Left kidney (tissue), 2 donors: ENCODE results near the gene GPC5. TPM values are rescaled to one million over a fixed set of nuclear protein-coding genes. Genes with fewer than 3 reads are reported as not detected.

Source experiments
- DNase-seq: peaks from one replicate; pipeline ENCODE4 v3.0.0-alpha.2; 2013
- polyA plus RNA-seq: library from polyadenylated mRNA; unstranded; fragments of 120-200 nt; gene quantifications from one replicate; pipeline ENCODE4 v1.2.1, GENCODE V29; 2013; ENCODE audit not compliant: insufficient read length

GPC5 gene
- polyA plus RNA-seq, 1 donor: 5.1 TPM

DNA sequence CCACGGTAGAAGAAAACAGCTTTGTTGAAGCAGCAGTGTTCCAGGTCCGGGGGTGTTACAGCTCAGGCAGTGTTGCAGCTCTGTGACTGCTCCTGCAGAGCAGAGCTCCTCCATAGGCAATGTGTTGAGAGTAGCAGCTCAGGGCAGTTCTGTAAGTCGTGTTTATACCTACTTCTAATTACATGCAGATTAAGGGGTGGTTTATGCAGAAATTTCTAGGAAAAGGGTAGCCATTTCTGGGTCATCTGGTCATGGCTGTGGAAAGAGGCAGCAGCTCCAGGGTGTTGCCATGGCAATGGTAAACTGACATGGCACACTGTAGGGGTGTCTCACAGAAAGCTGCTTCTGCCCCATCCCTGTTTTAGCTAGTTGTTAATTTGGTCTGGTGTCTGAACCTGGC, 316.4 kb downstream of the GPC5 start:
- no peak for DNase-seq

DNA sequence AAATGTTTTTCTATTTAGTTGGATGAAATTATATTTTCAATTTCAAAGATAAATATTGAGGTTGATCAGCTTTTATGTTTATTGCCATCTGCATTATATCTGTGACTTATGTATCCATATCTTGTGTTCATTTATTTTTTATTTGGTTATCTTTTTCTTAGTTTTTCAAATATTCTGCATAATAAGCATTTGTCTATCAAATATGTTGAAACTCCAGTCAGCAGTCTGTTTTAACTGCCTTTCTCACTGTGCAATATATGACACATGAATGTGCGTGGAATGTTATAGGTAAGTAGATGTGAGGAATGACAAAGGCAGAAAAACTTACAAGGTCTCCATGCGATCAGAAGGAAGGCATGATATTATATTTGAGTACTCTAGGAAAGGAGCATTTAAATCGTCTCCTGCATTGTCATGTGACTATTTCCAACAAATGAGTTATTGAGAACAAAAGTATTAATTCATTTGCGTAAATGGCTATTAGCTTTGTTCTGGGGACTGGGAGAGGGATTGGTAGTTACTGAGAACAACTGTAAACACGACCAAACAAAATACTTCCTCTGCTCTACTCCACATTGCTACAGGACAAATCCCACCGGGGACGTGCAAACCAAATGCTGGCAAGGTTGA, 318.1 kb downstream of the GPC5 start:
- no peak for DNase-seq

DNA sequence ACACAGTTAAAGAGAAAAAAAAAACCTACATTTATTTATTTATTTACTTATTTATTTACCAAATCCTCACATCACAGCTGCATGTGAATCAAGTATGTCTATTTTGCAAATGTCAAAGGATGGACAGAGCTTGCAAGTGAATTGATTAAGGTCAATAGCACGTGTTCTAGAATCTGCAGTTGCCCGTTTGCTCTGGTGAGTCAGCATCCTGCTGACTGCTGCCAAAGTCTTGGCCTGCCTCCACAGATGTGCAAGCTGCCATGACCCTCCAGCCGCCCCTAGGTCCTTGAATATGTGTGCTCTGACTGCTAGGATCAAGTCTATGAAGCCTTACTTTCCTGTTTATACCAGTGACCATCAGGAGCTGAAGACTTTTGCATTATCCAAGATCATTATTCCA, 320.6 kb downstream of the GPC5 start:
- no peak for DNase-seq

DNA sequence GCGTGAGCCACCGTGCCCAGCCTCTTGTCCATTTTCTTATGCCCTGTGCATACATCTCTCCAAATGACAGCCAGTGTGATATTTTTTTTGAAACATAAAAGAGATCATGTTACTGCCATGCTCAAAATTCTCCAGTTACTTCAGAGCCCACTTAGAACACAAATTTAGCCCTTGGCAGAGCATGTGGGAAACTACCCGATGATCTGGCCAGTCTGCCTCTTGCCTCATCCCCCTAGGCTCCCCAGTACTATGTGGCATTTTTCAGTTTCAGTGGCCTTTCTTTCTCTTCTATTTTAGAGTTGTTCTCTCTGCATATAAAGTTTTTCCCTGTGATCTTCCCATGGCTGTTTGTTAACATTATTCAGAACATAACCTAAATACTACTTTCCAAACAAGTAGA, 323.0 kb downstream of the GPC5 start:
- no peak for DNase-seq

DNA sequence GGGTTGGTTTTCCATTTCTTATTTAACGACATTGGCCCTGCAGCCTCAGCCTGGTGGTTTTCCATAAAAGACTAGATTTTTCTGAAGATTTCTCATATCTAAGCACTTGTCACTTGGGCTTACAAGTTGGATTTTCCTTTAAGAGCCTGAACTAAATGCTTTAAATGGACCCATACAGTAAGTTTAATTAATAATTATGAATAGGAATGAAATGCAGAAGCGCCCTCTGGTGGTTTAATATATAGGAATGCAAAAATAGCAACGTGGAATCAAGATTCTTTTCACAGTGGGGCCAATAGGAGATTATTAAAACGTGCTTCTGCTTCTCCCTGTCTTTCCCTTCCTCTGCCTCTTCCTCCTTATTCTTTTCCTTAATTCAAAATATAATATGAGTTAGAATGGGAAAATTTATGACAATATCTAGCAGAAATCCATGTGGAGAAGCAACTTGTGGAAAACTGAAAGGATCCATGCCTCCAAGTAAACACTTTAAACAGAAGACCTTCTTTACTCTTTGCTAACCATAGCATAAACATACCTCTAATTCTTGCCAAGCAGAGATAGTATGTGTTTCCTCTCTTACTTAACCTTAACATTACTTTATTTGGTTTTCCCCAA, 324.0 kb downstream of the GPC5 start:
- peak; percentile 46 for DNase-seq

DNA sequence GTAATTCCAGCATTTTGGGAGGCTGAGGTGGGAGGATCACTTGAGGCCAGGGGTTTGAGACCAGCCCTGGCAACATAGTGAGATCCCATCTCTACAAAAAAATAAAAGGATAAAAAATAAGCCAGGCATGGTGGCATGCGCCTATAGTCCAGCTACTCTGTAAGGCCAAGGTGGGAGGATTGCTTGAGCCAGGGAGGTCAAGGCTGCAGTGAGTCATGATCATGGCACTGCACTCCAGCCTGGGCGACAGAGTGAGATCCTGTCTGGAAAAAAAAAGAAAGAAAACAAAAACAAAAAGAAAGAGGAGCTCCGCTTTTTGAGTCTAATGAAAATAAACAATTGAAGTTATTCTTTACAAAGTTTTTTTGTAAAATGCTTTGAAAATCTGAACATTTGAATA, 326.2 kb downstream of the GPC5 start:
- DNase-seq: no peak

DNA sequence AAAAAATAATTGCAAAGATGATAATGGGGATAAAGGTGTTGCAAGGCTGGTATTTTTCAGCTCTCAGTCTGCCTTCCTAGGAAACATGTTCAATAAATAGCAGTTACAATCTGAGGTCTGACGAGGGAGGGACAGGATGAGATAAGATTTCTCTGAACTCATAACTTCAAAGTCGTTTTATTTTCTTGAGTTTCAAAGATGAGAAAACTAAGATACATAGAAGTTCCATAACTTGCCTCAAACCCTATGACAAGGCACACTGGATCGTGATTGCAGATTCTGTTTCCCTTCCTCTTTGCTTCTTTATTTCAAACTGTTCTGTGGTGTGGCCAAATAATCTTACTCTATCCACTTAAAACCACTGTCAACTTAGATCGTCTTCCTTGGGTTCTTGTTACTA, 327.2 kb downstream of the GPC5 start:
- no peak for DNase-seq

DNA sequence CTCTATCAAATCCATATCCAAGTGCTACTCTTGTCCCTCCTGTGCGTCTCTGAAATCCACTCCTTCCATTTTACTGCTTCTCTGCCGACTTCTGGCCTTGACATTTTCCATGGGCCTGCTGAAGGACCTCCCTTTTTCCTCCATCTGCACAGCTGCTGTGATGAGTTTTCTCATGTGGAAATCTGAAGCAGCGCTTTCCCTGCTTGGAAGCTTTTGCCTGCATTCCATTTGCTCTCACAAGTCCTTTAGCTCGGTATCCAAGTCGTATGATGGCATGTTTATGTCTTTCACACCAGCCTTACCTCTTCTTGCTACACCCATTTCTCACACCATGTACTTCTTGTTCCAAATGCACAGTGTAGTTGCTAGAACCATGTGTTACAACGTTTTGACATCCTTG, 328.2 kb downstream of the GPC5 start:
- no peak for DNase-seq

DNA sequence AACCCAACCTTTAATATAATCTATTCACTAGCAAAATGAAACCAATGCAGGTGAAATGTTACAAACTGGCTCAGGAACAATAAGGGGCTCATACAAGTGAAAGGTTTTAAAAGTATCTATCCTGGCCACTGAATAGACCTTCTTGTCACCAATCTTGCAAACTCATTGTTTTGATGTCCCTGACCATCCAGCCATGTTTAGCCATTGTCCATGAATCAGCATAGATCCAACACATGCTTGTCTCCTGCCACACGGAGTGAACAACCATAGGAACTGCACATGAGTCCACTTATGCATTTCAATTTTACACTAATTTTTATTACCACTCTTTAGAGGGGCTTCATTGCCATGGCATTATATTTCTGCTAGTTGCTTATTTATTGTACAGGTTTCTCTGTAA, 331.4 kb downstream of the GPC5 start:
- no peak for DNase-seq

DNA sequence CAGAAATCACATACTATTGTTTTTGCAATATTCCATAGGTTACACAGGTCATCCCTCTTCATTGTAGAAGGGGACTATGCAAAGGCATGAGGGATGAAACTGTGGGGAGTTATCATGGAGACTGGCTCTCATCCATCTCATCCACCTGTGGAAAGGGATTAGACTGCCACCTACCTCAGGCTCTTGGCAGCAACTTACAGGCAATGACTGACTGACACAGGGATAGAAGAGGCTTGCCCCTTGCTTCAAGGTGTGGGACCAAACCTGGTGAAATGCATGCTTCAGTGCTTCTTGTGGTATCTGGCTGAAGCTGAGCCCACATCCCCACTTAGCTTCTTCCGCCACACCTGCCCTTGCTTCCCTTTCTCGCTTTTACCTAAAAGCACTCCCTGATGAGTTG, 341.3 kb downstream of the GPC5 start:
- no peak for DNase-seq

DNA sequence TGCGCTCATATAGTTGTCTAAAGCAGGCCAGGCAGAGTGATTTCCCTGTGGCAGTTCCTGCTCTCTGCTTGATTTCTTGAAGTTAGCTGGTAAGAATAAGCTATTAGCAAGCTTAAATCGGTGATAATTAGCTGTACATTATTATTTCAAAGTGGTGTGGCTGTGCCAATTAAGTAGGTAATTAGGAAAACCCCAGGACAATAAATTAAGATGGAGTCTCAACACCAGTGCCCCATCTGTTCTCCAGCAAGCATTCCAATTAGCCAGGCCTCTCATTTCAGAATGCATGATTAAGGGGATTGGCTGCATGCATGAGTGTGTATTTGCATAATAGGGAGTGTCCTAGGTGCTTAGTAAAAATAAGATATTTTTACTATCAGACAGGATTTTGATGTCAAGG, 342.3 kb downstream of the GPC5 start:
- no peak for DNase-seq

DNA sequence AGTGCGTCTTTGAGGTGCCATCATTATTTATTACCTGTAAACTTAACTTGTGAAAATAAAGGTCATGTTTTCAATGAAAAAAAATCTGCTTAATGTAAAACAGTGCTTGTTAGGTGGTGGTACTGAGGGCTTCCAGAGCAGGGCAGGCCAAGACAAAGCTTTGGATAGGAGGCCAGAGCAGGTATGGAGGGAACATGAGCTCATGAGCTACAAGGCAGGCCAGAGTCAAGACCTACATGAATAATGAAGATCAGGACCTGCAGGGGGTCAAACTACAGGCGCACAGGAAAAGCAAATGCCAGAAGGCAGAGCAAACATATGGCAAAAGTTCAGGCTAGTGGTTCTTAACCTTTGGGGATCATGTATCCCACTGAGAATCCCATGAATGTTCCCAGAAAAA, 343.5 kb downstream of the GPC5 start:
- no peak for DNase-seq

DNA sequence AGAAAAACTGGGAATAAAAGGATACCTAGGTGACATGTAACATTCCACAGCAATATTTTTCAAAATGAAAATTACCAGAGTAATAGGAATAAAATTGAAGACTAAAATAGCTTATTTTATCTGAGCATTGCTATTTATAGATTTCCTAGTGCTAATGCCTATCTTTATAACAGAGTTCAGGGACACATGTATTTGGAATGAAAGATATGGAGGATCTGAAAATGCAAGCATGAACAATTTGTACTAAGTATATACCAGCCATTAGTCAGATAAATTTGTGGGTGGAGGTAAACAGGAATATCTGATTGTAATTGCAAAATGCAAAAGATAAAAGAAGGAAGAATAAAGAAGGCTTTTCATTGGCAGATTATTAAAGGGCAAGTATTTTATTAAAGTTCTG, 345.9 kb downstream of the GPC5 start:
- DNase-seq: no peak

DNA sequence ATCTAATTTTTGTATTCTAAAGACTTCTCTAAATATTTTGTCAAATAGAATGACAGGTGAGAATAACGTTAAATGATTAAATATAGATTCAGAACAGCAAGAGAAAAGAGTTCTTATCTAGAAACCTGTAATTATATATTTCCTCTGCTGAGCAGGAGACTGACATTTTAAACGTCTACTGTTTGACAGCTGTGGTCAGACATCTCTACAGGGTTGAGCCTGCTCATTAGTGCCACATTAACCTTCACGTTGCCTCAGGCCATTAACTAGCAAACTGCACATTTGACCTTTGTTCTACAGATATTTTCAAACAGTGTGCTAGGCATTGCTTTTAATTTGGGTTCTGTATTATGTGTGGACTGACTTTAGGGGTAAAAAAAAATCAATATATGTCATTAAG, 347.5 kb downstream of the GPC5 start:
- no peak for DNase-seq

DNA sequence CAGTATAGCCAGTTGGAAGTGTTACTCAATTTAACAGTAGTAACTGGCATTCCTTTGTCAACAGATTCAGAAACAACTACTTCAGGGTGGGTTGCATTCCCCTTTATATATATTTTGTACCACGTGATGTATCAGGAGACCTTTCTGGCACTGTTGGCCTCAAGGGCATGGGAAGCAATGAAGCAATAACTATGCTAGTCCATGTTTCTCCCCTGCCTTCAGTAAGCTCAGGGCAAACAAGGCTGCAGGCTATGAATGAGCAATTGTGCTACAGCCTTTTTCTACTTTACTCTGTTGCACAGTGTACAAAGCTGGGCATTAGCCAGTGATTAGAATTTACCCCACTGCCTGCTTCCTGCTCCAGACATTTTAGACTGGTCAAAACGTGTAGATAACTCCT, 348.8 kb downstream of the GPC5 start:
- no peak for DNase-seq

DNA sequence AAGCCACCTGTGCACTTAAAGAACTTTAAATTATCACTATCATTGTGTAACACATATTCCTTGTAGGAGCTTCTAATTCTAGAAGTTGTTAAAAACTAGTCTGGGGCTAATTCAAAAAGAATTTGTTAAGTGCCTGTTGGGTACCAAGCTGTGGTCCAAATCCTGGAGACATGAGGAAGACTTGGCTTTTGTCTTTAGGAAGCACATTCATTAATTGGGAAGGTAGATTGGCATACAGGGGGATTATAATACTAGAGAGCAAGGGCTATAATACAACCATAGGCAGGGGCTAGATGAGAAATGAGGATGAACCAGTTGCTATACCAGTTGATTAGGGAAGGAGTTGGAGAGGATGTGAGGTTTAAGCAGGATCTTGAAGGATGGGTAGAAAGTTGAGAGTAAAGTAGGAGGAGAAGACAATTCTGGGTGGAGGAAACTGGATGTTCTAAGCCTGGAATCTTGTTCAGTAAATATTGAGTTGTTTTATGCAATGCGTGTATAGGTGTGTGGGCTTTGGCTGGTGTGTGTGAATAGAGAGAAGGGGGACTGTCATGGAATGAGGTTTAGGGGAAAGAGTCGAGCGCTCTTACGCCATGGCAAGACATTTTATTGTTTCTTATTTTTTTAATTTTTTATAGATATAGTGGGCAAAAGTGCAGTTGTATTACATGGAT, 350.1 kb downstream of the GPC5 start:
- no peak for DNase-seq

DNA sequence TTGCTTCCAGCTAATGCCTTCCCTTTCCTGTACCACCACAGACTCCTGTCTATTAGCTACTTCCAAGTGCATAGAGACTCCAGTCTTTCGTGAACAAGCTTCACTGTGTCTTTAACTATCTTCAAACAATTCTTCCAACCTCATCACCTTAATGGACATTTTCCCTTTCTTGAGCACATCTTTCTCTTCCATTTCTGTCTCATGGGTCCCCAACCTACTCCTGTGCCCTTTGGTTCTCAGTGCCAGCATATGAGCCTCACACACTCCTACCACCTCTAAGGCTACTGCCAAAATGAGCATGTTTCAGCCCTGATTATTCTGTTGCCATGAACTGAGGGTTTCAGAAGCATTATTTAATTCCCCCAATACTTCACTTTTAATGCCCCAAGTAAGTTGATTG, 360.3 kb downstream of the GPC5 start:
- no peak for DNase-seq

DNA sequence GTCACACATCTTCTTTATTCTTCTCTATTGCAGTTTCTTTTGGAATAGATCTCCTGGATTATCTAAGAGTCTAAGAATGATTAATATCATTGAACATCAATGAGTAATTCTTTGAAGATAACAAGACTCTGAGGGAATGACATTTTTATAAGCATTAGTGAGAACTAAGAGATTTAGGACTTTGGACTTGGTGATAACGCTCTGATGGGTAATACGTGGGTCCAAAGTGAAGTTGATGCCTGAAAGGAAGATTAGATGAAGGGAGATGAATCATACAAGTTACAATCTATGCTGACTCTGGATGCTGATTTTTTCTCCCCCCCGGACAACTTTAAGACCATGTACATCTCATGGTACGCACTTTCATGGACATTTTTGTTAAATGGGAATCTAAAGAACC, 364.5 kb downstream of the GPC5 start:
- DNase-seq: no peak

DNA sequence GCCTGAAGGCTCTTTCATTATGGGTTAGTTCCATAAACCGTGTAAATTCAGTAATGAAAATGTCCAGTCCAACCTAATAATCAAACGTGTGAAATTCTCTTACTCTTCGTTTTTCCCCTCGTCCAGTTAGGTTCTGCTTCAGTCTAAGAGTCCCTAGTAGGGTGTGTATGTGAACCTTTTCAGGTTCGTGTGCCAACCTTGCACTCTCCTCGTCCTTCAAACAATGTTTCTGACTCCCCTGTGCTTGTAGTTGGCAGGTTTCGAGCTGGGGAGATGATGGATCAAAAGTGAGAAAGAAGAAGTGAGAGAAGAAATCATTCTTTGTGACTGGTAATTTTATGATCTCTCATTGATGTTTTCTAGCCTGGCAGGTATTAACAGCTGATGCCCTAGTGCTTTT, 366.1 kb downstream of the GPC5 start:
- DNase-seq: no peak

DNA sequence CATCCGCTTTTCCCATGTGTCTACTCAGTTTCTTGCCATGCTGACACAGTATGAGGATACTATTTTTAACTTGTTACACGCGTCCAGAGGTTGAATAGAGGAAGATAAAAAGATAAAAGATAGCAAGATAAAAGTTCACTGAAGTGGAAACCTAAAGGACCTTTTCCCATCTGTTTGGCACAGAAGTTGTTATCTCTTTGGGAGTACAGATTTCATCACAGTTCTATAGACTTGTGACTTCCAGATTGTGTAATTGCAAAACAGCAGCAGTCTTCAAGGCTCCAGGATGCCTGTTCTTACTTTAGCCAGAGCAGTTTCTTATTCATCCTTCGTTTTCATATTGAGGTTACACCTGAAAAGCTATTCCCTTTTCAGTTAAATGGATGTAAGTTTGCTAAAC, 369.2 kb downstream of the GPC5 start:
- DNase-seq: no peak

DNA sequence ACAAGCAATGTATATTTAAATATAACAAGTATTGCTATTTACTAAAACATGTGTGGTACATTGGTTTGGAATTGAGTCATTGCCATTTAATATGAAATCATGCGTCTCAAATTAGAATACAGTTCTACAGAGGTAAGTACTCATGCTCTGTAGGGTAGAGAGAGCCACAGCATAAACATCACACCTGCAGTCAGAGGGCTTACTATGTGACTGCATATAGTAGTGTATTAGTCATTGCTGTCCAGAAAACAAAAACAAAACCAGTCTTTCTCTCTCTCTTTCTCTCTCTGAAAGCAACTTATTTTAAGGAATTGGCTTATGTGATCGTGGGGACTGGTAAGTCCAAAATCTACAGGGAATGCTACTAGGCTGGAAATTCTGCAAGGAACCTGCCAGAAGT, 370.3 kb downstream of the GPC5 start:
- no peak for DNase-seq

DNA sequence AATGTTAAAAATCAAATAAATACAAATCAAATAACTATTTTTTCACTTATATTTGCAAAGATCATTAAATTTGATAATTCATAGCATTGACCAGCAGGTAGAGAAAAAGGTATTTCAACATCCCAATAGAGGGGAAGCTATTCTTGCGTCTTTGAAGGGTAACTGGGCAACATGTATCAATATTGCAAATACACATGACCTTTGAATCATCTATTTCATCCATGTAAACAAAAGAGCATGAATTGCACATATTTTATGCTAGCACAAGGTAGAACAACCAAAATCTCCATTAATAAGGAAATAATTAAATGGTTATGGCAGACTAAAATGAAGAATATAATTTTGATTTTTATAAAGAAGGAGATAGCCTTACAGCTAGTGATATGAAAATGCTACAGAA, 372.8 kb downstream of the GPC5 start:
- DNase-seq: no peak

DNA sequence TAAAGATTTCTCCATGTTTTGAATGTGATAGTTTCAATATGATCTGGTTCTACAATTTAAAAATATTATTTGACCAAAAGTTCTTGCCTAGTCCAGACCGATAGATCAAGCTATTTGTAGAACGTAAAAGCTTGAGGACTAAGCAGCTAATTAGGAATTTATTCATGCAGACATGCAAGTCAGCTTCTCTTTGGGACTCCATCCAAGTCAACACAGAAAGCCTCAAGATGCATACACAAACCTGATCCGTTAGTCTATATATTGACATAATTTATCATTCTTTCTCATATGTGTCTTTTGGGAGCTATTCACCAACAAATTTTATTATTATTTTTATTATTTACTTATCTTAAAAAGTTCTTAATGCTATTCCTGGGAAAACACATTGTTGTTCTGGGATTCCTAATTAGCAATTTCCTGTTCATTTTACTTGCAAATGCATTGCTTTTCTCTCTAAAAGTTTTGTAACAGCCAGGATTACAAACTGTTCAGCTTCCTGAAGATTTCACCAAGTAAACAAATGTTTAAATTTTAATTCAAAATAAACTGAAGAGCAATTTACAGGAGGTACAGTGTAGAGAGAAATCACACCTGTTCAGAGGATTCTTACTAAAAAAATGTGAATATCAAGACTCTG, 375.3 kb downstream of the GPC5 start:
- no peak for DNase-seq

DNA sequence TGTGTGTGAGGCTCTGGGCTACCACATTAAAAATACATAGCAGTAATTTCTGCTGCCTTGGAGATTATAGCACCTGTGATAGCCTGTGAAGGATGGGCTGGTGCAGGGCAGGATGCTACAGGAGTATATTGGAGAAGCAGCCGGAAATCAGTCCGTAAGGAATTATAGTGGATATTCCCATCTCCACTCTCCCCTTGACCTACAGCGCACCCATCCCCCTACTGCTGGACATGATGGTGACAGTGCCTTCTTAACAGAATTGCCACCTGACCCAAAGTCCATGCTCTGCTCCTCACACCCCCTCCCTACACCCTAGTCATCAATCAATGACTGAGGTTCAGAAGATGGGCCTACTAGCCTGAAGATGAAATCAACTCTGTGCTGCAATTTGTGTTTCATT, 376.0 kb downstream of the GPC5 start:
- DNase-seq: no peak
